Adrenal gland (tissue), 12 donors: Measurements from ENCODE around the gene MACROD2. TPM values are rescaled to one million over a fixed set of nuclear protein-coding genes. Genes with fewer than 3 reads are reported as not detected.
A peak's percentile ranks its signal among the peaks of the same experiment; 100 is the strongest.

Experiments
- DNase-seq, 7 donors: peaks; one replicate each; pipeline ENCODE4 v3.0.0-alpha.2; 2019 to 2020
- H3K27ac ChIP-seq, 5 donors: fragments of 200-600 bp; sonication (generic) in 4 of 5; 1 replicate in 3 of 5; 2 replicates in 2 of 5; pipeline versions ENCODE4 v1.5.1 to v1.8.0; 2016 to 2020; ENCODE audit warnings: mild to moderate bottlenecking in 1 of 5
- H3K27me3 ChIP-seq: fragments of 200-600 bp; 2 replicates; pipeline ENCODE4 v1.8.0; 2021
- H3K36me3 ChIP-seq, 2 donors: fragments of 200-600 bp; replicated peaks in 1 of 2; 1 replicate in 1 of 2; 2 replicates in 1 of 2; pipeline versions ENCODE4 v1.5.1 to v1.8.0; 2018 to 2022
- H3K4me1 ChIP-seq, 2 donors: fragments of 200-600 bp; replicated peaks in 1 of 2; 1 replicate in 1 of 2; 2 replicates in 1 of 2; pipeline versions ENCODE4 v1.5.1 to v1.8.0; 2018 to 2021
- H3K4me3 ChIP-seq, 4 donors: fragments of 200-600 bp; sonication (generic) in 3 of 4; one replicate each; pipeline ENCODE4 v1.5.1; 2016 to 2018
- H3K9me3 ChIP-seq, 3 donors: fragments of 200-600 bp; sonication (generic) in 1 of 3; replicated peaks in 1 of 3; 1 replicate in 2 of 3; 2 replicates in 1 of 3; pipeline versions ENCODE4 v1.5.1 to v1.8.0; 2016 to 2021
- CTCF ChIP-seq, 6 experiments: fragments of 450-650 bp in 4 of 6; fragments of 200-600 bp in 2 of 6; sonication (generic) in 1 of 6; IDR thresholded peaks; 1 replicate in 5 of 6; 2 replicates in 1 of 6; pipeline versions ENCODE4 v1.5.1 to v1.8.0; 2016 to 2021; ENCODE audit warnings: antibody characterized with exemption in 6 of 6, mild to moderate bottlenecking in 2 of 6, moderate library complexity in 1 of 6
- POLR2A ChIP-seq, 2 donors: fragments of 450-650 bp; IDR thresholded peaks; one replicate each; pipeline ENCODE4 v1.6.1; 2017; ENCODE audit warnings: antibody characterized with exemption in 2 of 2, mild to moderate bottlenecking in 2 of 2, moderate library complexity in 1 of 2
- WGBS, 4 donors: extraction: QIAGEN DNeasy Blood & Tissue Kit in 2 of 4; methylation state at CpG; one replicate each; pipeline versions ENCODE4 v1.1.5 to v1.1.7; 2013 to 2017; 5-methylcytosine and 5-hydroxymethylcytosine counted together
- intact Hi-C, 2 donors: fragments of 100-400 bp; cut with DNase I; formaldehyde crosslinking; loops; one replicate each; pipeline versions ENCODE4 v1.14.1 to v1.15.0; 2022 to 2023
- polyA plus RNA-seq, 3 donors: library from polyadenylated mRNA; stranded (reverse); fragments of 200-250 nt in 2 of 3; fragments of 350-450 nt in 1 of 3; fragmentation: Illumina TruSeq in 1 of 3; extraction: RNeasy Lipid Tissue Mini Kit (QIAGEN cat#74804) in 1 of 3; gene quantifications; one replicate each; pipeline ENCODE4 v1.2.3, GENCODE V29; 2013 to 2014
- total RNA-seq, 9 donors: library from RNA; depleted of rRNA in 4 of 9; stranded (reverse); fragments of >200 nt in 4 of 9; fragments of 120-200 nt in 1 of 9; fragmentation: NEBNext Ultra II Directional in 1 of 9; extraction: Animal tissue kit (Norgen Biotek cat#: 25700) in 1 of 9; gene quantifications; one replicate each; pipeline versions ENCODE4 v1.1.0 to v1.2.4, GENCODE V29; 2013 to 2023
- donor health status: healthy with polysubstance abuse.
- donor health status: Bipolar disorder and iron deficiency.
- donor health status: DM: yes; HTN: yes; CAD: no.
- donor health status: DM: no; HTN: no; CAD: no.
- donor health status: DM: no; HTN: no; CAD: no.
- donor health status: DM: yes; HTN: yes; CAD: no.

Gene MACROD2
- total and polyA plus RNA-seq, 12 donors = 1.1 to 21.2 (median 6.4) TPM

- H3K36me3 ChIP-seq = no peaks in the 10 kb centered on the region
- H3K27me3 ChIP-seq = no peaks in the 10 kb centered on the region
- no peaks in the 10 kb centered on the region for H3K9me3 ChIP-seq
- no peak overlapping the region for H3K27ac ChIP-seq
- TF ChIP-seq POLR2A (IDR thresholded peaks at IDR 0.05) (no peak), CTCF (IDR thresholded peaks at IDR 0.05) (no peak)
- DNase-seq = no peak
- intact Hi-C loops = no loop called here
- no peak overlapping the region for H3K4me3 ChIP-seq
- 90 to 93% (median 91%) methylated on average over 3 of the region's 3 CpGs for WGBS, 4 donors
- H3K4me1 ChIP-seq = no peaks in the 10 kb centered on the region
Measured at GRCh38 chr20:14134004-14134403, 138.7 kb downstream of the MACROD2 start.

- TF ChIP-seq POLR2A (IDR thresholded peaks at IDR 0.05) (no peak), CTCF (IDR thresholded peaks at IDR 0.05) (peak; percentile 14 to 68 (median 61))
- 26 to 33% (median 32%) methylated on average over 5 of the region's 5 CpGs for WGBS, 4 donors
- DNase-seq = peak; percentile 46 to 83 (median 64)
- H3K36me3 ChIP-seq = no peaks in the 10 kb centered on the region
- H3K4me3 ChIP-seq = no peak overlapping the region
- no peaks in the 10 kb centered on the region for H3K9me3 ChIP-seq
- no peak overlapping the region for H3K27ac ChIP-seq
- intact Hi-C loops = no loop called here
- no peaks in the 10 kb centered on the region for H3K27me3 ChIP-seq
- peaks cover 0 to 11% of the 10 kb centered on the region in 2 donors for H3K4me1 ChIP-seq
Measured at GRCh38 chr20:14142171-14142570, 146.9 kb downstream of the MACROD2 start.

DNA sequence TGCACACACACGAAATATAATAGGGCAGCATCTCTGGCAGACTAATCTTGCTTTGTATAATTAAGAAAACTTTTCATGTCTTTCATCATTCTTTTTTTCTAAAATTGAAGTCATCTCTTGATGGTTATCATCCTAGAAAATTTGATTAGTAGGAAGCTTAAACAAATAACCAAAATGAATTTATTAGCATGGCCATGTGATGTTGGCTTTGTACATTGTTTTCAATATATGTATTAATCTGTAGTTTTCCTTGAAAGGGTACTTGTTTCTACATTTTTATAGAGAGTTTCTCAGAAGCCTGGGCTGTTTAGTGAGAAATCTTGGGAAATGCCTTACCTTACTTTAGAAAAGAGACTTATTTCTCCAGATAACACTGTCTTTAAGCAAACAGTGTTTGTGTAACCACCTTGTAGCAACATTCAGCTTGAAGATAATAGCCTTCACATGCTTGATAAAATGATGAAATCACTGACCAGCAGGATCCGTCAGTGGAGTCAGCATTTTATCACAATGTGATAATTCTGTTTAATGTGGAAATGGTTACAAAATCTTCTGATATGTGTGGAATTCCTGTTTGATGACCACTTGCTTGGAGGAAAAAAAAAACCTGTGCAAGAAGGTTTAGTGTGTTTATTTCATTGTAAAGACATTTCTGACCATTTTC lies 147.8 kb downstream of the MACROD2 start:
- Histone ChIP-seq H3K27me3 (no peaks in the 10 kb centered on the region), H3K36me3 (no peaks in the 10 kb centered on the region), H3K27ac (no peak overlapping the region), H3K9me3 (no peaks in the 10 kb centered on the region), H3K4me1 (peaks cover 0 to 11% of the 10 kb centered on the region in 2 donors), H3K4me3 (no peak overlapping the region)
- 40 to 53% (median 46%) methylated on average over 2 of the region's 2 CpGs for WGBS, 4 donors
- peak in 2 of 7 donors; percentile 17 to 18 for DNase-seq
- no peak for TF ChIP-seq POLR2A (IDR thresholded peaks at IDR 0.05)
- no peak for TF ChIP-seq CTCF (IDR thresholded peaks at IDR 0.05)
- intact Hi-C loops = no loop called here

DNA sequence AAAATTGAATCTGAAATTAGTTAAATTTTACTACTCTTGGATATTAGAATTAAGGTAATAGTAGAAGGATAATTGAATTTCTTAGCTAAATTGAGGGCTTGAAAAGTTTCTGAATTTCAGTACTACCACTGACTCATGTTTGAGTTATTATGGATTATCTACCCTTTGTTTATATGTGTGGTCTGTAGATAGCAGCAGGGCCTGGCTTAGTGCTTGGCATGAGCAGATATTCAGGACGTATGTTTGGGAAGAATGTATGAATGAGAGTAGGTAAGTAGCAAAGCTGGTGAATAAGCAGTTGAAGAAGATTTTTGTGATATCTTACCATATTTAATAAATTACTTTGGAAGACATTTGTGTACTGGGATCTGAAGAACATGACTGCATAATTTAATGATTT lies 152.7 kb downstream of the MACROD2 start:
- H3K36me3 ChIP-seq = no peaks in the 10 kb centered on the region
- 76 to 96% (median 80%) methylated on average over 1 of the region's 1 CpG for WGBS, 4 donors
- no peaks in the 10 kb centered on the region for H3K9me3 ChIP-seq
- no peak overlapping the region for H3K27ac ChIP-seq
- TF ChIP-seq POLR2A (IDR thresholded peaks at IDR 0.05) (no peak), CTCF (IDR thresholded peaks at IDR 0.05) (no peak)
- no peak overlapping the region for H3K4me3 ChIP-seq
- intact Hi-C loops = no loop called here
- no peaks in the 10 kb centered on the region for H3K27me3 ChIP-seq
- H3K4me1 ChIP-seq = peaks cover 0 to 2% of the 10 kb centered on the region in 2 donors
- no peak for DNase-seq
